K562 (cell line): ENCODE data around the gene SOX6. TPM values are rescaled to one million over a fixed set of nuclear protein-coding genes. Genes with fewer than 3 reads are reported as not detected.
A peak's percentile ranks its signal among the peaks of the same experiment; 100 is the strongest.

ENCODE experiments used
- CEBPB ChIP-seq: fragments of 450-650 bp; IDR thresholded peaks from 2 replicates; pipeline ENCODE4 v1.6.1; 2016; ENCODE audit warnings: missing genetic modification characterization, missing compliant biosample characterization
- FOXK2 ChIP-seq, 2 experiments: fragments of 450-650 bp; IDR thresholded peaks in 1 of 2; conservative IDR thresholded peaks in 1 of 2; 2 replicates each; pipeline ENCODE4 v1.6.1; 2016; ENCODE audit warnings: low read depth in 2 of 2, mild to moderate bottlenecking in 1 of 2
- NBN ChIP-seq: fragments of 450-650 bp; IDR thresholded peaks from 2 replicates; pipeline ENCODE4 v1.6.1; 2016; ENCODE audit warnings: low read depth, mild to moderate bottlenecking
- PPARD ChIP-seq: fragments of 250-450 bp; sonication (Bioruptor Pico); IDR thresholded peaks from 2 replicates; pipeline ENCODE4 v1.8.0; 2022; ENCODE audit warnings: inconsistent platforms, mild to moderate bottlenecking, moderate library complexity
- TAL1 ChIP-seq: fragments of 450-650 bp; IDR thresholded peaks from 2 replicates; pipeline ENCODE4 v1.6.1; 2016; ENCODE audit warnings: mild to moderate bottlenecking
- TSHZ1 ChIP-seq: fragments of 250-450 bp; sonication (Bioruptor Pico); IDR thresholded peaks from 2 replicates; pipeline ENCODE4 v1.4.0; 2020; ENCODE audit warnings: mild to moderate bottlenecking, moderate library complexity
- ZNF407 ChIP-seq: fragments of 450-650 bp; IDR thresholded peaks from 2 replicates; pipeline ENCODE4 v1.6.1; 2016; ENCODE audit warnings: low read depth
- polyA plus RNA-seq, 8 experiments: library from polyadenylated mRNA; depleted of rRNA in 4 of 8; stranded (reverse) in 5 of 8; unstranded in 3 of 8; fragments of >200 nt; fragmentation: Nextera tagmentation in 2 of 8; fragmentation: Illumina TruSeq in 1 of 8; extraction: Ambion mirVana in 2 of 8; extraction: Trizol in 1 of 8; gene quantifications; 2 replicates each; pipeline versions ENCODE4 v1.2.1 to v1.2.3, GENCODE V29; 2011 to 2014; ENCODE audit warnings: inconsistent platforms in 1 of 8, missing spikeins in 1 of 8
- total RNA-seq, 7 experiments: library from RNA; depleted of rRNA in 6 of 7; stranded (reverse); fragments of >200 nt in 6 of 7; fragmentation: Illumina TruSeq in 2 of 7; extraction: Trizol in 2 of 7; gene quantifications; 2 replicates each; pipeline versions ENCODE4 v1.2.1 to v1.2.3, GENCODE V29; 2011 to 2021; ENCODE audit warnings: low replicate concordance in 1 of 7
- TF ChIP-seq, protein P1 (sequence below): sonication (generic); IDR thresholded peaks from 2 replicates; pipeline ENCODE4 v1.6.1; 2016
- TF ChIP-seq, protein P2 (sequence below): IDR thresholded peaks from 2 replicates; pipeline ENCODE4 v1.6.1; 2011; ENCODE audit not compliant: insufficient read length; ENCODE audit errors: extremely low read depth
- TF ChIP-seq, protein P3 (sequence below): fragments of 250-450 bp; sonication (Bioruptor Pico); IDR thresholded peaks from 2 replicates; pipeline ENCODE4 v1.4.0; 2020; ENCODE audit warnings: borderline replicate concordance

SOX6 gene
- total and polyA plus RNA-seq, 9 of the 15 experiments (the other 6 are each of a cell fraction or from before 2014, with no cell fraction given): 0.89 to 8.7 (median 5.7) TPM

- TF ChIP-seq ZNF407 (no peak), TAL1 (peak; percentile 45; the same call in 1 of the 2 replicates), CEBPB (no peak), FOXK2 (conservative IDR thresholded peaks at IDR 0.05 in 1 of 2, IDR thresholded peaks at IDR 0.05 in 1 of 2; ENCODE audit: low read depth in 2 of 2) (peak; percentile 80 to 86), PPARD (CRISPR knock-in tag) (no peak), NBN (0 out of 2 replicates have a peak, but pooled peaks have one; percentile 15), TSHZ1 (CRISPR knock-in tag) (no peak)
- TF ChIP-seq, protein P1, sequence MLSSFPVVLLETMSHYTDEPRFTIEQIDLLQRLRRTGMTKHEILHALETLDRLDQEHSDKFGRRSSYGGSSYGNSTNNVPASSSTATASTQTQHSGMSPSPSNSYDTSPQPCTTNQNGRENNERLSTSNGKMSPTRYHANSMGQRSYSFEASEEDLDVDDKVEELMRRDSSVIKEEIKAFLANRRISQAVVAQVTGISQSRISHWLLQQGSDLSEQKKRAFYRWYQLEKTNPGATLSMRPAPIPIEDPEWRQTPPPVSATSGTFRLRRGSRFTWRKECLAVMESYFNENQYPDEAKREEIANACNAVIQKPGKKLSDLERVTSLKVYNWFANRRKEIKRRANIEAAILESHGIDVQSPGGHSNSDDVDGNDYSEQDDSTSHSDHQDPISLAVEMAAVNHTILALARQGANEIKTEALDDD: peak; percentile 85; the same call in 1 of the 2 replicates
- TF ChIP-seq, protein P2, sequence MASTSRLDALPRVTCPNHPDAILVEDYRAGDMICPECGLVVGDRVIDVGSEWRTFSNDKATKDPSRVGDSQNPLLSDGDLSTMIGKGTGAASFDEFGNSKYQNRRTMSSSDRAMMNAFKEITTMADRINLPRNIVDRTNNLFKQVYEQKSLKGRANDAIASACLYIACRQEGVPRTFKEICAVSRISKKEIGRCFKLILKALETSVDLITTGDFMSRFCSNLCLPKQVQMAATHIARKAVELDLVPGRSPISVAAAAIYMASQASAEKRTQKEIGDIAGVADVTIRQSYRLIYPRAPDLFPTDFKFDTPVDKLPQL: no peak
- TF ChIP-seq, protein P3, sequence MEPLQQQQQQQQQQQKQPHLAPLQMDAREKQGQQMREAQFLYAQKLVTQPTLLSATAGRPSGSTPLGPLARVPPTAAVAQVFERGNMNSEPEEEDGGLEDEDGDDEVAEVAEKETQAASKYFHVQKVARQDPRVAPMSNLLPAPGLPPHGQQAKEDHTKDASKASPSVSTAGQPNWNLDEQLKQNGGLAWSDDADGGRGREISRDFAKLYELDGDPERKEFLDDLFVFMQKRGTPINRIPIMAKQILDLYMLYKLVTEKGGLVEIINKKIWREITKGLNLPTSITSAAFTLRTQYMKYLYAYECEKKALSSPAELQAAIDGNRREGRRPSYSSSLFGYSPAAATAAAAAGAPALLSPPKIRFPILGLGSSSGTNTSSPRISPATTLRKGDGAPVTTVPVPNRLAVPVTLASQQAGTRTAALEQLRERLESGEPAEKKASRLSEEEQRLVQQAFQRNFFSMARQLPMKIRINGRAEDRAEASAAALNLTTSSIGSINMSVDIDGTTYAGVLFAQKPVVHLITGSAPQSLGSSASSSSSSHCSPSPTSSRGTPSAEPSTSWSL (CRISPR knock-in tag): no peak
Measured at GRCh38 chr11:16293204-16293681, 63.1 kb downstream of the SOX6 start (continued).
